Measurements from ENCODE around the gene AQR. TPM values are rescaled to one million over a fixed set of nuclear protein-coding genes. Genes with fewer than 3 reads are reported as not detected.
"Not testable (repeated sequence)": the region's sequence is repeated elsewhere in the genome, so short reads cannot be mapped to it uniquely, and the experiment has no call there.

AQR gene
- total and polyA plus RNA-seq, 9 donors, result 9.2 to 32.4 (median 27.5) TPM

- Histone ChIP-seq H3K9me3 (no peaks in the 10 kb centered on the region), H3K4me3 (no peak overlapping the region), H3K36me3 (no peaks in the 10 kb centered on the region), H3K27ac (no peak overlapping the region), H3K4me1 (ENCODE audit: insufficient read depth) (no peaks in the 10 kb centered on the region), H3K27me3 (no peaks in the 10 kb centered on the region)
- no peak for DNase-seq
- 68 to 92% (median 91%) methylated on average over 3 of the region's 3 CpGs for WGBS, 3 donors
- intact Hi-C loops (cut with DNase I), result no loop called here
- TF ChIP-seq EP300 (IDR thresholded peaks at IDR 0.05), result no peak
- no peak for TF ChIP-seq CTCF (IDR thresholded peaks at IDR 0.05)
- TF ChIP-seq POLR2A (IDR thresholded peaks at IDR 0.05), result no peak
Measured at GRCh38 chr15:34808016-34808415, 161.5 kb downstream of the AQR start.

- DNase-seq; H3K27me3 ChIP-seq; H3K9me3 ChIP-seq; H3K27ac ChIP-seq; H3K4me3 ChIP-seq; intact Hi-C loops (cut with DNase I); H3K36me3 ChIP-seq; H3K4me1 ChIP-seq (ENCODE audit: insufficient read depth): not testable (repeated sequence)
- WGBS, 3 donors, result 78 to 91% (median 89%) methylated on average over 8 of the region's 8 CpGs
Measured at GRCh38 chr15:34807241-34807640, 162.3 kb downstream of the AQR start.

- TF ChIP-seq POLR2A (IDR thresholded peaks at IDR 0.05) (no peak), CTCF (IDR thresholded peaks at IDR 0.05) (no peak), EP300 (IDR thresholded peaks at IDR 0.05) (no peak)
- H3K27me3 ChIP-seq, result no peaks in the 10 kb centered on the region
- WGBS, 3 donors, result 67 to 78% (median 73%) methylated on average over 3 of the region's 3 CpGs
- H3K4me1 ChIP-seq (ENCODE audit: insufficient read depth), result no peaks in the 10 kb centered on the region
- H3K36me3 ChIP-seq, result no peaks in the 10 kb centered on the region
- intact Hi-C loops (cut with DNase I), result no loop called here
- no peak overlapping the region for H3K4me3 ChIP-seq
- no peak for DNase-seq
- H3K27ac ChIP-seq, result no peak overlapping the region
- H3K9me3 ChIP-seq, result no peaks in the 10 kb centered on the region
Measured at GRCh38 chr15:34804776-34805175, 164.8 kb downstream of the AQR start.

- intact Hi-C loops (cut with DNase I), result no loop called here
- H3K27ac ChIP-seq, result no peak overlapping the region
- 81 to 85% (median 85%) methylated on average over 2 of the region's 2 CpGs for WGBS, 3 donors
- no peaks in the 10 kb centered on the region for H3K36me3 ChIP-seq
- H3K27me3 ChIP-seq, result no peaks in the 10 kb centered on the region
- H3K9me3 ChIP-seq, result no peaks in the 10 kb centered on the region
- H3K4me3 ChIP-seq, result no peak overlapping the region
- no peaks in the 10 kb centered on the region for H3K4me1 ChIP-seq (ENCODE audit: insufficient read depth)
- TF ChIP-seq EP300 (IDR thresholded peaks at IDR 0.05) (no peak), CTCF (IDR thresholded peaks at IDR 0.05) (no peak), POLR2A (IDR thresholded peaks at IDR 0.05) (no peak)
- no peak for DNase-seq
Measured at GRCh38 chr15:34804113-34804512, 165.4 kb downstream of the AQR start.

GRCh38 chr15:34802803-34803750, 166.5 kb downstream of the AQR start:
- Histone ChIP-seq H3K27ac (no peak overlapping the region), H3K36me3 (no peaks in the 10 kb centered on the region), H3K27me3 (no peaks in the 10 kb centered on the region), H3K4me1 (ENCODE audit: insufficient read depth) (no peaks in the 10 kb centered on the region), H3K4me3 (no peak overlapping the region), H3K9me3 (no peaks in the 10 kb centered on the region)
- TF ChIP-seq CTCF (IDR thresholded peaks at IDR 0.05) (no peak), EP300 (IDR thresholded peaks at IDR 0.05) (no peak), POLR2A (IDR thresholded peaks at IDR 0.05) (no peak)
- 62 to 70% (median 65%) methylated on average over 7 of the region's 7 CpGs for WGBS, 3 donors
- intact Hi-C loops (cut with DNase I), result no loop called here
- no peak for DNase-seq

Data from ovary (tissue), 9 donors.